Hepatocyte (in vitro differentiated cells): ENCODE results near the gene TMEM30A. TPM values are rescaled to one million over a fixed set of nuclear protein-coding genes. Genes with fewer than 3 reads are reported as not detected.

Source experiments
- DNase-seq: peaks from one replicate; pipeline ENCODE4 v3.0.0-alpha.2; 2016; ENCODE audit warnings: low spot score
- H2AFZ ChIP-seq: fragments of 200-600 bp; sonication (generic); 2 replicates; pipeline ENCODE4 v1.6.0; 2016; ENCODE audit warnings: antibody characterized with exemption, mild to moderate bottlenecking
- H3K27ac ChIP-seq: fragments of 200-600 bp; sonication (generic); 2 replicates; pipeline ENCODE4 v1.5.1; 2016; ENCODE audit warnings: mild to moderate bottlenecking
- H3K27me3 ChIP-seq: fragments of 200-600 bp; sonication (generic); 2 replicates; pipeline ENCODE4 v1.6.1; 2016
- H3K36me3 ChIP-seq: fragments of 200-600 bp; sonication (generic); replicated peaks from 2 replicates; pipeline ENCODE4 v1.5.1; 2016; ENCODE audit warnings: low read depth; ENCODE audit not compliant: insufficient read depth
- H3K4me1 ChIP-seq: fragments of 200-600 bp; sonication (generic); 2 replicates; pipeline ENCODE4 v1.5.1; 2016; ENCODE audit warnings: mild to moderate bottlenecking, moderate library complexity; ENCODE audit not compliant: insufficient read depth
- H3K4me2 ChIP-seq: fragments of 200-600 bp; sonication (generic); 2 replicates; pipeline ENCODE4 v1.6.0; 2016
- H3K4me3 ChIP-seq: fragments of 200-600 bp; sonication (generic); 2 replicates; pipeline ENCODE4 v1.5.1; 2016; ENCODE audit warnings: mild to moderate bottlenecking
- H3K79me2 ChIP-seq: fragments of 200-600 bp; sonication (generic); 2 replicates; pipeline ENCODE4 v1.6.0; 2017; ENCODE audit warnings: mild to moderate bottlenecking
- H3K9me2 ChIP-seq: fragments of 200-600 bp; sonication (generic); replicated peaks from 2 replicates; pipeline ENCODE4 v1.6.0; 2017; ENCODE audit warnings: mild to moderate bottlenecking; ENCODE audit not compliant: insufficient read depth
- H3K9me3 ChIP-seq: fragments of 200-600 bp; sonication (generic); 2 replicates; pipeline ENCODE4 v1.5.1; 2016; ENCODE audit warnings: low read depth, mild to moderate bottlenecking
- H4K20me1 ChIP-seq: fragments of 200-600 bp; sonication (generic); 2 replicates; pipeline ENCODE4 v1.6.0; 2016; ENCODE audit warnings: mild to moderate bottlenecking; ENCODE audit not compliant: insufficient read depth, poor library complexity, severe bottlenecking
- EZH2 ChIP-seq: fragments of 200-600 bp; sonication (generic); IDR thresholded peaks from 2 replicates; pipeline ENCODE4 v1.6.1; 2016; ENCODE audit warnings: antibody characterized with exemption, mild to moderate bottlenecking, borderline replicate concordance
- EZH2phosphoT487 ChIP-seq: fragments of 200-600 bp; sonication (generic); IDR thresholded peaks from one replicate; pipeline ENCODE4 v1.6.1; 2018; ENCODE audit warnings: antibody characterized with exemption, mild to moderate bottlenecking, low read depth, moderate library complexity; ENCODE audit not compliant: unreplicated experiment, severe bottlenecking
- WGBS: methylation state at CpG from one replicate; pipeline ENCODE4 v1.1.6; 2016; ENCODE audit warnings: low lambda C conversion rate; ENCODE audit errors: missing lambda C conversion rate; 5-methylcytosine and 5-hydroxymethylcytosine counted together
- polyA plus RNA-seq: library from polyadenylated mRNA; unstranded; fragments of >200 nt; fragmentation: Nextera tagmentation; extraction: Ambion mirVana; gene quantifications from 2 replicates; pipeline ENCODE4 v1.2.1, GENCODE V29; 2016
- total RNA-seq: library from RNA; depleted of rRNA; stranded (reverse); fragments of >200 nt; gene quantifications from 2 replicates; pipeline ENCODE4 v1.2.3, GENCODE V29; 2014
- TF ChIP-seq, protein P1 (sequence below): fragments of 200-600 bp; sonication (generic); IDR thresholded peaks from 2 replicates; pipeline ENCODE4 v1.5.1; 2016; ENCODE audit warnings: antibody characterized with exemption, mild to moderate bottlenecking; ENCODE audit not compliant: poor library complexity

TMEM30A gene
- total and polyA plus RNA-seq, 2 experiments from 2014 or later = 71.1 to 165 TPM

DNA sequence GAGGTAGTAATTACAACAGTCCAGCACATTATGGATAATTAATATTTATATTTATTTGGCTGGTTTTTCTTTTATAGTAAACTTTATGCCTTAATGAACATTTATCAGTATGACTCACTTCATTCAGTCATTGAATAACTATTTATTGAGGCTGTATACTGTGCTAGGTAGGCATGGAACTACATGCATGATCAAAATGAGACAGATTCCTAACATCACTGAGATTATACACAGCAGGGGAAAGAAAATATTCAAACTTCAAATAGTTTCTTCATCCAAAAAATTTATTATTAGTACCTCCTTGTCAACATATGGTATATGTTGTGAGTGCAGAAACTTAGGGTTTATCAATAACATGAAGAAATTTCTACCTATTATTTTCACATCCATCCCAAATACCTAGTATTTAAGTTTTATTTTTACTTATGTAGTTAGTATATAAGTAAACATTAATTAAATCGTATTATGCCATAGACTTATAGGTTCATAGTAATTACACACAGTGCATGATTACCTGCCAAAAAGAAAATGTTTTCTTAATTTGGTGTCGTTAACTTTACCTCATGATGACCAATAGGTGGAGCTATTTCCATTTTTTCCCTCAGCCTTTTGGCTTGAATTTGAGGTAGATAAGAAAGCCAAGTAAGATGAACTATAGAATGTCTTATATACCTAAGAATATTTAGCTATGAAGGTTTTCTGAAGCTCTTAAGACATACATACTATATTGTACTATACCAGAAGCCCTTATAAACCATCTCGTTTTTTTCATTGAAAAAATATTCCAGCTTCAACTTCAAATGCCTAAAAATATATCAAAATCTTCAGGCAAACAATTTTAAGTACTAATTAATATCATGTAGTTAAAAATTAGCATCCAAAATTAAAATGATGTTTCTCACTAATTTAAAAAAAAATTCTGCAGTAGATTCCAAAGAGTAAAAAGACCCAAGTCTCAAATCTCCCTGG is 12.5 kb upstream of the TMEM30A start:
- no peak overlapping the region for H3K4me3 ChIP-seq
- H3K4me2 ChIP-seq = no peak overlapping the region
- H4K20me1 ChIP-seq = no peaks in the 10 kb centered on the region
- no peak overlapping the region for H3K27ac ChIP-seq
- no peak for TF ChIP-seq EZH2phosphoT487
- TF ChIP-seq, protein P1, sequence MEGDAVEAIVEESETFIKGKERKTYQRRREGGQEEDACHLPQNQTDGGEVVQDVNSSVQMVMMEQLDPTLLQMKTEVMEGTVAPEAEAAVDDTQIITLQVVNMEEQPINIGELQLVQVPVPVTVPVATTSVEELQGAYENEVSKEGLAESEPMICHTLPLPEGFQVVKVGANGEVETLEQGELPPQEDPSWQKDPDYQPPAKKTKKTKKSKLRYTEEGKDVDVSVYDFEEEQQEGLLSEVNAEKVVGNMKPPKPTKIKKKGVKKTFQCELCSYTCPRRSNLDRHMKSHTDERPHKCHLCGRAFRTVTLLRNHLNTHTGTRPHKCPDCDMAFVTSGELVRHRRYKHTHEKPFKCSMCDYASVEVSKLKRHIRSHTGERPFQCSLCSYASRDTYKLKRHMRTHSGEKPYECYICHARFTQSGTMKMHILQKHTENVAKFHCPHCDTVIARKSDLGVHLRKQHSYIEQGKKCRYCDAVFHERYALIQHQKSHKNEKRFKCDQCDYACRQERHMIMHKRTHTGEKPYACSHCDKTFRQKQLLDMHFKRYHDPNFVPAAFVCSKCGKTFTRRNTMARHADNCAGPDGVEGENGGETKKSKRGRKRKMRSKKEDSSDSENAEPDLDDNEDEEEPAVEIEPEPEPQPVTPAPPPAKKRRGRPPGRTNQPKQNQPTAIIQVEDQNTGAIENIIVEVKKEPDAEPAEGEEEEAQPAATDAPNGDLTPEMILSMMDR = peak; percentile 86
- H3K27me3 ChIP-seq = no peaks in the 10 kb centered on the region
- no peaks in the 10 kb centered on the region for H3K9me3 ChIP-seq
- no peak overlapping the region for H2AFZ ChIP-seq
- 0% methylated on average over 3 of the region's 3 CpGs for WGBS
- H3K9me2 ChIP-seq = no peaks in the 10 kb centered on the region
- H3K79me2 ChIP-seq = no peaks in the 10 kb centered on the region
- DNase-seq = peak; percentile 73
- H3K4me1 ChIP-seq = no peaks in the 10 kb centered on the region
- no peaks in the 10 kb centered on the region for H3K36me3 ChIP-seq

DNA sequence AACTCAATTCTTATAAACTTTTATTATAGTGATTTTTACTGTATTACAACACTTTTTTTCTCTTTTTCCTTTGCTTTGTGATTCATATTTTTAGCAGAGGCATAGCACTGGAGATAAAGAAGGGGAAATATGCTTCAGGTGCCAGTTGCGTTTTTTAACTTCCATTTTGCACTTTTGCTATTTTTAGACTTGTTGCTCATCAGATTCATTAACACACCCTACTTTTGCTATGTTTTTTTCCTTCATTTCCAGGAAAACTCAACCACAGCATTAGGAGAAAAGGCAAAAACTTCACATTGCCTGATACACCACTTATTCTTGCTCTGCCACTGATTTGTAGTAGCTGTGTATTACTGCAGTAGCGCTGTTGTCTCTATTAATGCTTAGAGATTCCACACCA is 8.0 kb upstream of the TMEM30A start:
- no peak overlapping the region for H2AFZ ChIP-seq
- no peaks in the 10 kb centered on the region for H3K4me1 ChIP-seq
- no peaks in the 10 kb centered on the region for H3K27me3 ChIP-seq
- H3K9me3 ChIP-seq = no peaks in the 10 kb centered on the region
- no peaks in the 10 kb centered on the region for H4K20me1 ChIP-seq
- H3K27ac ChIP-seq = no peak overlapping the region
- no peaks in the 10 kb centered on the region for H3K9me2 ChIP-seq
- no peak for DNase-seq
- H3K36me3 ChIP-seq = no peaks in the 10 kb centered on the region
- H3K4me3 ChIP-seq = no peak overlapping the region
- no peak for TF ChIP-seq EZH2phosphoT487
- TF ChIP-seq EZH2 = no peak
- TF ChIP-seq, protein P1 = no peak
- no peak overlapping the region for H3K4me2 ChIP-seq
- H3K79me2 ChIP-seq = peaks cover 9% of the 10 kb centered on the region
- WGBS = 96% methylated on average over 2 of the region's 2 CpGs

DNA sequence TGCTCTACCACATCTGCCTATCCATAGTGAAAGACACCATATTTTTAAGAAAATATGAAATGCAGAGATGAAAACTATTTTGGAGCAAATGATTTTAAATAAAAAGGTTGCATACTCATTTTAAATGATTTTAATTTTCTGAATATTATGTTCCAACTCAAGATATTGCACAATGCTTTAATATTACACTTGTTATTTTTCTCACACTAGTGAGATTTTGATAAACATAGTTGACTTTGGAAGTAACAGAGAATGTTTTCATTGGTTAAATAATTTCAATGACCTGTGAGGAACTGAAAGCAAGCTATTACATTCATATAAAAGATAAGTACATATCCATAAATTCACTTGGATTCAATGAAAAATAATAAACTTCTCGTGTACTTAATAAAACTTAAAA is 7.2 kb upstream of the TMEM30A start:
- peaks cover 17% of the 10 kb centered on the region for H3K79me2 ChIP-seq
- WGBS = 85% methylated on average over 1 of the region's 1 CpG
- no peaks in the 10 kb centered on the region for H3K36me3 ChIP-seq
- TF ChIP-seq EZH2phosphoT487 (no peak), EZH2 (no peak)
- TF ChIP-seq, protein P1 = no peak
- H3K4me1 ChIP-seq = no peaks in the 10 kb centered on the region
- H3K27me3 ChIP-seq = no peaks in the 10 kb centered on the region
- no peak for DNase-seq
- no peaks in the 10 kb centered on the region for H3K9me2 ChIP-seq
- H2AFZ ChIP-seq = no peak overlapping the region
- no peak overlapping the region for H3K4me2 ChIP-seq
- no peak overlapping the region for H3K27ac ChIP-seq
- no peak overlapping the region for H3K4me3 ChIP-seq
- no peaks in the 10 kb centered on the region for H3K9me3 ChIP-seq
- H4K20me1 ChIP-seq = no peaks in the 10 kb centered on the region
